GM19463 (cell line): ENCODE measurements around the gene MAML3.

Source experiments
- ATAC-seq: cut with Tn5 transposase; IDR thresholded peaks from one replicate; pipeline ENCODE4 v1.9.1; 2021; ENCODE audit warnings: mild to moderate bottlenecking, moderate library complexity; ENCODE audit not compliant: unreplicated experiment

MAML3 gene

DNA sequence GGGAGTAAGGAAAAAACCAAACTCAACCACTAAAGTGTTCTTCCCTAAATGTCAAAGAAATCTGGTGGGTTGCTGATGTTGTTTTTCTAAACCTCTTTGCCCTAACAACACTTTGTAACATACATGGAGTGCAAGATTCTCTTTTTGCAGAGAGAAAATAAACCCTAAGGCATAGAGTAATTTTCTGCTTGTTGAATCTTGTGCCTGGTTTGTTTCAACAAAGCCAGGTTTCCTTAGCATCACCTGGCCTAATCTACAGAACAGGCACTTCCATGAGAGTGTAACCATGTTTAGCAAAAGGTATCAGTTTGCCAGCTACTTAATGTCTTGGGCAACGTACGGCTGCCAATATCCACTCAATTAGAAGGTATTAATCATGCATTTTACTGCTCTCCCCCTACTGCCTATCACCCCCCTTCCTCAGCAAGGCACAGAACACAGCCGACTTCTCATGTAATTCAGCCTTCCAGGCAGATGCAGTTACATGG is 219.2 kb downstream of the MAML3 start:
- no peak for ATAC-seq

DNA sequence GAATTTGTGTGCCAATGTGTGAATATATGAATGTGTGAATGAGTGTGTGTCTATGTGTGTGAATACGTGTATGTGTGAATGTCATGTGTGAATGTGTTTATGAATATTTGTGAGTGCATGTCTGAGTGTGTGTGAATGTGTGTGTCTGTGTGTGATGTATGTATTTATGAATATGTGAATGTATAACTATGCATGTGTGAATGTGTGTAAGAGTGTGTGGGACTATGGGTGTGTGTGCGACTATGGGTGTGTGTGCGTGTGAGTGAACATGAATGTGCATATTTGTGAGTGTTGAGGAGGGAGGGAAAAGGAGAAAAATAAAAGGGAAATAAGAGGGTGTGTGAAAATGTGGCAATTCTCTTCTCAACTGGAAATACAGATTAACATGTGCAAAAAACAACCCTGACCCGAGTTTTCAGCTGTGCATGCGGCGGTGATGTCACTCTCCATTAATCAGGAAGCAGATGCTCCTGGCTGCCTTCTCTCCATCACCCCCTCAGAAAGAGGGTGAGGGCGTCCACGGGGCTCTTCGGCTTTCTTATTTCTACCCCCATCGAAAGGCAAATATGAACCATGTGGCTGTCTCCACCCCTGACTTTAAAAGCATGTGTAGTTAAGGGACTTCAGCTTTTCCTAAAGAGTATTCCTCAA is 219.8 kb downstream of the MAML3 start:
- no peak for ATAC-seq

DNA sequence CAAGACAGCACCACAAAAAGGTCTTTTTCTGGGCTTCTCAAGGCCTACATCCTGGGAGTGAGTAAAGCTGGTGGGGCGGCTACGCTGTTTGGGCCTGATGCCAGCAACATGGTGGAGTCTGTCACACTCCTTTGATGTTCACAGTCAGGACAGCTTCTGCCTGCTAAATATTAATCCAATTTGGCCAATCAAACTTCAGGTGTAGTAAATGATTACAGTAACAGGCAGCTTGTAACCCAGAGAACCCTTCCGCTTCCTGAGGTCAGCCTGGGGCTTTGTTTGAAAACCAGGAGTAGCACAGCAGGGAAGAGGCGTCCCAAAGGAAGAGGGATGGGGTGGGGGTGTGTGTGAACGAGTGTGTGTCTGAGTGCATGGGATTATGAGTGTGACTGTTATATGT is 220.4 kb downstream of the MAML3 start:
- no peak for ATAC-seq

DNA sequence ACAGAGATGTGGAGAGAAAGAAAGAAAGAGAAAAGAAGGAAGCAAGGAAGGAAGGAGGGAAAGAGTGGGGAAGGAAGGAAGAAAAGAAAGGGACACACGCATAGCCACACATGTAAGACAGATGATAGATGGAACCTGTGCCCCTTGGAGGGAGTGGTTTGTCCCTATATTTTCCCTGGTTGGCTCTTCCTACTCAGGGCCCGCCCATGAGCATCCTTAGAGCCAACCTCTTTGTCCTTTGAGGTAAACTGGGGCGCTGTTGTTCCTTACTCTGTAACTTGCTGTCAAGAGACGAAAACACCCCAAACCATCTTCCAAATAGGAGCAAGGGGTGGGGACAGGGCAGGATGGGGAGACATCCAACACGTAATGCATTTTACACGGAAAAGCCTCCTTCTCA is 220.9 kb downstream of the MAML3 start:
- ATAC-seq = no peak

DNA sequence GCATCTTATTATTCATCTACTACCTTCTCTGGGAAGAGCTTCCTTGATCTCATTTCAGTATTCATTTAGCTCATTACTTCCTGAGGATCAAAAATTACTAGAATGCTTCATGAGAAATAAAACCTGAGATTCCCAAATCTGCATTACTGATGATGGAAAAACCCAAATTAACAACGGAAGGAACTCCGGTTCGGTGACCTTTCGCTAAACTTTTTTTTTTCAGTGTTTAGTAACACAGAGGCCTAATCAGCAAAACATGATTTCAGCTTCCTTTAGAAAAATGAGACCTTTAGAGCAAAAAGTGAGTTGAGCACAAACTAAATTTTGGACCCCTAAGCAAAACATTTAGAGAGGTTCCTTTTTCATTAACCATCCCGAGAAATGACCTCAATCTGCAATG is 229.2 kb downstream of the MAML3 start:
- ATAC-seq = no peak

DNA sequence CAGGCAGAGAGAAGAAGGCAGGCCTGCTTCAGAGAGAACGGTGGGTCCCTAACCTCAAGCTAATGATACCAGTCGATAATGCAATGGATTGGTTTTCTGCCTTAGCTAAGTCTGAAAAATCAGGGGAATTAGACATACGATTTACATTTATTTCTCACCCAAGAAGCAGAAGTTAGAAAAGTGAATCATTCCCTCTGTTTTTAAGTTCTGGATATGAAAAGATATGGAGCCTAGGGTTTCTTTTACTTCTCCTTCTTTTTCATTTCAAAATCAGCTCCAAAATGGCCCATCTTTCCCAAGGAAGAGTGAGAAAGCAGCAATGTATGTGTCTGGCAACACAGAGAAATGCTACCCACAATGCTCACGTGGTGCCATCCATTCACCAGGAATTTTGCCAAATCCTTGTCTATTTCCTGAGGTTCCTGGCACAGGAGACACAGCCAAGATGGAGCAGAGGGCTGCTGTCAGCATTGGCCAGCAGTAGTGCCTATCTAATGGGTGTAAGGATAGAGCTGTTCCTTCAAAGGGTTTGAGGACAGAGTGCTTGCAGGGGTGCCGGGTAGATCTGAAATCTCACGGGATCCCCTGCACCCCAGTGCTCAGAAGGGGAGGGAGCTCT is 231.5 kb downstream of the MAML3 start:
- no peak for ATAC-seq

DNA sequence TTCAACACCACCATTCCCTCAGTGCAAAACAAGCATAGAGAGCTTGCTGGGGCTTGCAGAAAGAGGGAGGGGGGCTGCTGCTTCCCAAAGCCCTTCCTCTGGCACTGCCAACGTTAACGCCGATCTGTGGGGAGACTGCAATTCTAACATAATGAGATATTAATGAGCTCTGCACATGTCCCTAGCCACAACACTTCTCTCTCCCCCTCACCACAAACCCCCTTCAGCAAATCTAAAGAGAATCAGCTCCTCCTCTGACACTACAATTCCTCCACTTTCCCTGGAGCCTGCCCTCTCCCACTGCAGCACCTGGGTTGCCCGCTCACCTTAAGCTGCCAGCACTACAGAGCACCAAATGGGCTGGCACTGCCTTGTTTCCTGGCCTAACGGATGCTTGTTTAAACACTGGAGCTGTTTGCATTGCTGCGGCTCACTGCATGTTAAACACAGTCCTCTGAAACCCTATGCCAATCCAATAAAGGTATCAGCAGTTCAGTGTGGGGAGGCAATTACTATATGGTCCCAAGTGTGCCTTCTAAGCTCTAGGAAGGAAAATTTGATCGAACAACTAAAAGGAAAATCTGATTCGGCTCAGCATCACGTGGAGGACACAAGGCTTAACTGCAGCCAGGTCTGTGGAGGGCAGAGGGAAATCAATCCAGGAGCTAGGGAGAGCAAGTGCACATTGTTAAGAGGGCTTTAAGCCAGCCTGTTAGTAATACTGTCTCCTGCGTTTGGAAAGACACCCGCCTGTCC is 232.4 kb downstream of the MAML3 start:
- ATAC-seq = no peak

DNA sequence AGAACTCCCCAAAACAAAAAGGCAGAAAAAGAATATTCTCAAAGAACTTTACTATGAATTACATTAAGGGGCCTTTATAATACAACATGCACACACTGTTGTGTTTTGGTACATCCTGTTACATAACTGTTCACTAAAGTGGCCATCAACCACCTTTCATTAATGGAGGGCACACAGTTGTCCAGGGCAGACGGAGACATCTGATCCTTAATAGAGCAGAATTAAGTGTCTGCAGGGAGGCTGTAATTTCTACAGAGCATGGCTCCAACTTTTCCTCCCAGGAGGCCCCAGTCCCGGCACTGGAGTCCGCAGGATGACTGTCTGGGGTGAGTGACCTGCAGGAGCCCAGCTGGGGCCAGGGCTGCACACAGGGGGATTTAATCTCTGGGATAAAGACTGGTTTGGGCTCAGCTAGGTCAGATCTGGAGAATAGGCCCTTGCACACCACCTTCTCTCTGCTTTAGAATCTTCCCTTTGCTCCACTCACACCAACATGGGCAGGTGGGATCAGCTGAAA is 233.4 kb downstream of the MAML3 start:
- ATAC-seq = no peak

DNA sequence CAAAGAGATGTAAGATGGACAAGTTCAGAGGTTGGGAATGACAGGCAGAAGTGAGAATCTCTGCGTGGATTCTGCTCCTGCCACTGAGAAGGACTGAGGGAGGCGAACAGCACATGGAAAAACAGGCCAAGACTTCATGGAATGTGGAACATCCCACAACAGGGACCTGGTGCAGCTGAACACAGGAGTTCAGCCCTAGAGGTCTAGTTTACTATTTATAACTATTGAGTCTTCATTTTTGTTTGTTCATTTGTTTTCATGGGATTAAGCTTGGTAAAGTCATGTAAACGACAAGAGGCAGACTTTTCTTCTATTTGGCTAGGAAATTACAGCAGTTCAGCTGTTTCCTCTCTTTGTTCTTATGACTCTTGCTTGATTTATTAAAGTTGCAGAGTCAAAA is 234.5 kb downstream of the MAML3 start:
- ATAC-seq = no peak

DNA sequence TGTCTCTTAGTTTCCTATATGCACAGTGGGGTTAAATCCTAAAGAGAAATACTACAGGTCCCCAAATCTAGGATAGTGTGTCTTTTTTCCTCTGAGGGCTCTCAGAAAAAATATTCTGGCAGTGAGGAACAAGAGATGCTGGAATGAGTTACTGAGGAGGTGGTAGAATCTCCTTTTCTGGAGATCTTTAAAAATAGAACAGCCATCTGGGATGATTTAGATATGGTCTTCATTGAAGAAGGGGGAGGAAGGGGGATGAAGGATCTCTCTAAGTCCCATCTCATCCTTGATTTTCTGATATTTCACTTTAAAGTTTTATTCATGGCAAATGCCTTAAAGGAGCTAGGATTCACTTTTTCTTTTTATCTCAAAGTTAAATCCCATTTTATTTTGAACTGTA is 235.0 kb downstream of the MAML3 start:
- no peak for ATAC-seq

DNA sequence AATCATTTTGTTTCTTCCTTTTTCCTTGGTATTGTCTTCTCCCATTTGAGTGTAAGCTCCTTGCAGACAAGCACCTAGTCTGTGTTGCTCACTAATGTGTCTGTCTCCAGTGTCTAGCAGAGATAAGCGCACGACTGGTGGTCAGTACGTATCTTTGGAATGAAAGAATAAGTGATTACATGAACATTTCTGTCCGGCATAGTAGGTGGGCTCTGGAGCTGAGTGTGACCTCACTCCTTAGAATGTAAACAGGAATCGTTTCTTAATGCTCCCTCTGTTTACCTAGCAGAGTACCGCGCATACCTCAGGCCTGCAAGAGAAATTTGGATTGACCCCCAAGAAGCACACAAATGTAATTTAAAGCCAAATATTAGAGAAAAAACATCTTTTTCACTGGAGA is 235.4 kb downstream of the MAML3 start:
- ATAC-seq = no peak

DNA sequence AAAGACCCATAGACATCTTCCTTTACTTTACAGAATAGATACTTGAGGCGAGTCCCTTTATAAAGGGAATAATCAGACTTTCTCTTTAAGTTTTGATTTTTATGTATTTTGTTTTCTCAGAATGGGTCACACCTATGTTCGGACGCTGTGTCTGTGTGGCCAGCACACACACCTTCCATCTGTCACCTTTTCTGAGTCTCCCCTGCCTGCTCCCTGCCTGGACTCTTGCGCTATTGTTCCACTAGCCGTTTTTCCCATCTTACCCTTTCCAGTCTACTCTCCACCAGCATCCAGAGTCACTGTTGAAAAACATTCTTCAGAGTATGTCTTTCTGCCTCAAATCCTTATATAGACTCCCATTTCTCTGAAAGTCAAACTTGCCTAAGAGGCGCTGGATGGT is 236.1 kb downstream of the MAML3 start:
- no peak for ATAC-seq

DNA sequence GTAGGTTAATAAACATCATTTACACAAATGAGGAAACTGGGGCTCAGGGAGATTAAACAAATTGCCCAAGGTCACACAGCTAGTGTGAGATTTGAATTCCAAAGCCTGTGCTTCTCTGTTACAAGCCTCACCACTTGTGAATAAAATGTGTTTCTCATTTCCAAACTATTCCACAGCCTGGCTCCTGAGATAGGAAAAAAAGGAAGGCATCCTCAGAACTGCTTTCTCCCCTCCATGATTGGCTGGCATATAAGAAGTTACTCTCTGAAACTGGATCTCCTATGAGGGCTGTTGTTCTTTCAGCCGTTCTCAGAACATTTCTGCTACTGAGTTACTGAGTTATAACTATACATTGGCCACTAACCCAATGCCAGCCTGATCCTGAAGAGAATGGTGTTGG is 237.9 kb downstream of the MAML3 start:
- ATAC-seq = no peak

DNA sequence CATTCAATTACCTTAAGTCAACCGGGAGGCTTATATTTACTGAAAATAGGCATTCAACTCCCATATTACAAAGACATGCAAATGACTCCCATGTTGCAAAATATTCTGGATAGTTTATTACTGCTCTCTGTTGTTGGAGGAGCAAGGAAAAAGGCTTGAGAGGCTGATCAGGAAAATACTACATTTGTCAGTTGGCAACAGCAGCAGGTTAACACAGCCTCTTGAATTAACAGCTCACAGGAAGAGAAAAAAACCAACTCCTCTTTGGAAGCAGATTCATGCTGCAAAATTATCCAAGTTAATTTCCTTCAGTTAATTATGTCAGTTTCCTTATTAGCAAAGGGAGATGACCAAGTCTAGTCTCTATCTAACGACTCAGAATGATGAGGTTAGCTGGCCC is 238.9 kb downstream of the MAML3 start:
- ATAC-seq = no peak

DNA sequence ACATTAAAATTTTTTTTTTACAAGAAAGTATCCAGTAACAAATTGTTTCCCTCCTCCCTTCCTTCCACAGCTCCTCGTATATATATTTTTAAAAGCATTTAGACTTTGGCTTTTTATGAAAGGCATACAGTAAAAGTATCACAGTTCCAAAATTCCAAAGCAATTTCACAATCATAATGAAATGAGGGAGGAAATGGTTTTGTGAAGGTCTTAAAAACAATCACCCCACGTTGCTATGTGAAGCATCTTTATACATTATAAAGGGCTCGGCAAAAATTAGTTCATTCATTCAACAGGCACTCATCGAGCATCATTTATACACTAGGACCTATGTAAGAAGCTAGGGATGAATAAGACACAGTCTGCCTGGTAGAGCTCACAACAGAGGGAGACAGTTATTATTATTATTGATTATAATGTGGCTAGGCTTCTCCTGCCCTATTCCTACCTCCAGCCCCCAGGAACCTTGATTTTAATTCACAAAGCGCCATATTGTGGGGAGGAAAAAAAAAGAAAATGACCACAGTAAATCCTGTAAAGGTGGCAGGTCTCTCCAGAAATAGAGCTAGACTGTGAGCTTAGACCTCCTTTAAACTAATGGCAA is 239.9 kb downstream of the MAML3 start:
- no peak for ATAC-seq

DNA sequence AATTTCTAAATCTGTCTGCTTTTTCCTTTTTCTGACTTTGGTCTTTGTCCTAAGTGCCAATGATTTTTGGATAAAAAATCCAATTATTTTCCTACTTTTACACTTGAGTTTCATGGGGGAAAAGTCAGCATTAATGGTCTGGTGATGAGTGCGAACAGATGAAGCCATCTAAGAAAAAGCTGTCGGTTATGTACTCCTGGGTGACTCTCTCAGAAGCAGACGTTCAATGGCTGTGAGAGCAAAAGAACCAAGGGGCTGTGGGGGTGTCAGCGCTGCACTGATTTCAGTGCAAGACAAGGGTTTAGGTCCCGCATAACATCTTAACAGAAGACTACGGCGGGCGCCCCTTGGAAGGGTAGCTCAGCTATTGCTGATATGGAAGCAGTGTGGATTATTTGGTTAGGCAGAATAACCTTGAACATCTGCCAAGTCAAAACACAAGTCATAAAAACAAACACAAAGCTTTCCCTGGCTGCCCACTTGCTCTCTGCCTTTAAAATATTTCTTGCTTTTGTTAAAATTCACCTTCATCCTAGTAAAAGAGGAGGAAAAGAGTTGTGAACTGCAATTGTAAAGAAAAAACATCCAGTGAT is 240.5 kb downstream of the MAML3 start:
- ATAC-seq = no peak

DNA sequence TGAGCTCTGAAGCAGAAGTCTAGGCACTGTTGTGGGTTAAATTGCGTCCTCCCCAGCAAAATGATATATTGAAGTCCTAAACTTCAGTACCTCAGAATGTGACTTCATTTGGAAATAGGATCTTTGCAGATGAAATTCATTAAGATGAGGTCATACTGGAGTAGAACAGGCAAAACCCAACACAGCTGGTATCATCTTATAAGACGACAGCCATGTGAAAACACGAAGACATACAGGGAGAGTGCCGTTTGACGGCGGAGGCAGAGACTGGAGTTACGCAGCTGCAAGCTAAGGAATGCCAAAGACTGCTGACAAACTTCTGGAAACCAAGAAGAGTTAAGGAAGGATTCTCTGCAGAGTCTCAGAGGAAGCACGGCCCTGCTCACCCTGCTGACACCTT is 241.5 kb downstream of the MAML3 start:
- ATAC-seq = no peak

DNA sequence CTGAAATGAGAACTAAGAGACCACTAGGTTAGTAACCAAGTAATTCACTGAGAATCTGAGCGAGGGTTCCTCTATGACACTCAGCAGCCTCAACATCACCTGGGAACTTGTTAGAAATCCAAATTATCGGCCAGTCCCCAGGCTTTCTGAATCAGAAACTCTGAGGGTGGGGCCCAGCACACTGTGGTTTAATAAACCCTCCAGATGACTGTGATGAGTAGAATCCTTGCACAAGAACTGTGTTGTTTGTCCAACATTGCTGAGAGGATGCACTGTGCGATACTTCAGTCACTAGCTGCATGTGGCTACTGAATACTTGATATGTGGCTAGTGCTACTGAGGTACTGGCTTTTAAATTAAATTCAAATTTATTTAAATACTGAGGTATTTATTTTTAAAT is 243.9 kb downstream of the MAML3 start:
- no peak for ATAC-seq

DNA sequence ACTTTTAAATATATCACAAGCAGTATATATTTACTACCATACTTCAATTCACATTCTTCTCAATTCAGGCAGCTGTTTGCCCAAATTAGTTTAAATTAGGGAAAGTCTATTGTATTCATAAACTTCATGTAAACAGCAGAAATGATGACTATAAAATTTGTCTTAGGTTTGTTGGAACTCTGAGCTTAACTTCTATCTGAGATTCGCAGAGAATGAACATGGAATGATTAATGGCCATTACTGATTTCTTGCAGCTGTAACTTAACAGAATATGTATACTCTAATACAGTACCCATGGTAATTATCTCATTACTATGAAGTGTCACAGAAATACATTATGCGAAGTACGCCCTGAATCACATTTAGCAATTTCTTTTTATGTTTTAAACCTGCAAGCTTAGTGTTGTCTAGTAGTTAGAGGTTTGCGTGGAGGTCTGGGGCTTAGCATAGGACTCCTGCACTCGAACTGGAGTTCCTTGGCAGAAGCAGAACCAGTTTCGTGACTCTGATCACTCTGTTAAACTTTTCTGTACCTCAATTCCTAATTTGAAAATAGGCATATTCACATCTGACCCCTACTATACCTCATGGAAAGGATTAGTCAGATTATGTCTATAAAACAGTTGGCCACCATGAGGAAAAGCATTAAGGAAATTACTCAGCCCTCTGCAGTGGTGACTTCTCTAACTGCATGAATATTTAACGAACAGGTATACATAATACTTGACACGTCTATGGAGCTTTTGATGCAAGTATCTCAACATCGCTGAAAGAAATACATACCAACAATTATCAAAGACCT is 245.1 kb downstream of the MAML3 start:
- ATAC-seq = no peak
